Measurements from ENCODE around the gene IL17B. TPM values are rescaled to one million over a fixed set of nuclear protein-coding genes. Genes with fewer than 3 reads are reported as not detected.
A peak's percentile ranks its signal among the peaks of the same experiment; 100 is the strongest.

IL17B gene
- total and polyA plus RNA-seq, 11 donors: 0.33 to 0.42 (median 0.35) TPM; not detected in 8

DNA sequence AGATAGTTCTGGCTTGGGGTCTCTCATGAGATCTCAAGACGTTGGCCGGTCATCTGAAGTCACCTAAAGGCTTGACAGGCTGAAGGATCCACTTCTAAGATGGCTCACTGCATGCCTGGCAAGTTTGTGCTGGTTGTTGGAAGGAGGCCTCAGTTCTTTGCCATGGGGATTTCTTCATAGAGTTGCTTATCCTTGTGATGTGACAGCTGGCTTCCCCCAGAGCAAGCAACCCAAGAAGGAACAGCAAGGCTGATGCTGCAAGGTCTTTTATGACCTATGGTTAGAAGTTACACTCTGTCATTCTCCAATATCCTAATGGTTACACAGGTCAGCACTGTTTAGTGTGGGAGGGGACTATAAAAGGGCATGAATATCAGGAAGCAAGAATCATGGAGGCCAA lies 54.5 kb downstream of the IL17B start:
- WGBS, 4 donors: 73 to 92% (median 80%) methylated on average over 2 of the region's 2 CpGs
- DNase-seq: no peak
- H3K27ac ChIP-seq: peak overlapping the region in 6 of 12 donors; percentile 11 to 55 (median 24)
- no peak for TF ChIP-seq POLR2A (IDR thresholded peaks at IDR 0.05)
- TF ChIP-seq, protein P1, sequence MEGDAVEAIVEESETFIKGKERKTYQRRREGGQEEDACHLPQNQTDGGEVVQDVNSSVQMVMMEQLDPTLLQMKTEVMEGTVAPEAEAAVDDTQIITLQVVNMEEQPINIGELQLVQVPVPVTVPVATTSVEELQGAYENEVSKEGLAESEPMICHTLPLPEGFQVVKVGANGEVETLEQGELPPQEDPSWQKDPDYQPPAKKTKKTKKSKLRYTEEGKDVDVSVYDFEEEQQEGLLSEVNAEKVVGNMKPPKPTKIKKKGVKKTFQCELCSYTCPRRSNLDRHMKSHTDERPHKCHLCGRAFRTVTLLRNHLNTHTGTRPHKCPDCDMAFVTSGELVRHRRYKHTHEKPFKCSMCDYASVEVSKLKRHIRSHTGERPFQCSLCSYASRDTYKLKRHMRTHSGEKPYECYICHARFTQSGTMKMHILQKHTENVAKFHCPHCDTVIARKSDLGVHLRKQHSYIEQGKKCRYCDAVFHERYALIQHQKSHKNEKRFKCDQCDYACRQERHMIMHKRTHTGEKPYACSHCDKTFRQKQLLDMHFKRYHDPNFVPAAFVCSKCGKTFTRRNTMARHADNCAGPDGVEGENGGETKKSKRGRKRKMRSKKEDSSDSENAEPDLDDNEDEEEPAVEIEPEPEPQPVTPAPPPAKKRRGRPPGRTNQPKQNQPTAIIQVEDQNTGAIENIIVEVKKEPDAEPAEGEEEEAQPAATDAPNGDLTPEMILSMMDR (IDR thresholded peaks at IDR 0.05): no peak
- peaks cover 0 to 95% (median 40%) of the 10 kb centered on the region in 9 donors for H3K36me3 ChIP-seq
- intact Hi-C loops (cut with DNase I): loop anchor here in 3 of 10 donors (5.0 kb wide), 3 partner anchors 33 to 238 kb away; partner anchors contain the start of gene PCYOX1L (in 1 of the 3)
- no peaks in the 10 kb centered on the region for H3K27me3 ChIP-seq
- H3K4me1 ChIP-seq: peaks cover 10 to 46% (median 26%) of the 10 kb centered on the region in 12 donors
- no peak overlapping the region for H3K4me3 ChIP-seq
- no peaks in the 10 kb centered on the region for H3K9me3 ChIP-seq
- ATAC-seq: no peak

MicroRNAs within 50 kb of the gene (microRNA counts, 767-probe panel; counts per million panel counts)
- 4,541 to 5,046 counts per million in 2 donors for microRNA hsa-miR-143-3p

Other genes with a start within 250 kb of the IL17B start
- gene ABLIM3, start 237.8 kb downstream of the IL17B start, total RNA-seq: 100 to 1,000 TPM in 4 of 9 donors, 10 to 100 TPM in 5; 70.0 to 175 (median 97.8) TPM
- gene ABLIM3, start 237.8 kb downstream of the IL17B start, polyA plus RNA-seq: 100 to 1,000 TPM in 1 of 2 donors, 10 to 100 TPM in 1; 43.2 to 103 TPM
- 10 to 100 TPM; 30.4 to 57.7 (median 45.0) TPM for gene AFAP1L1, start 107.4 kb downstream of the IL17B start, total RNA-seq
- 10 to 100 TPM; 32.2 to 49.5 TPM for gene AFAP1L1, start 107.4 kb downstream of the IL17B start, polyA plus RNA-seq
- 10 to 100 TPM in 5 of 9 donors, 1 to 10 TPM in 4; 6.7 to 14.0 (median 10.2) TPM for gene GRPEL2, start 33.8 kb downstream of the IL17B start, total RNA-seq
- gene GRPEL2, start 33.8 kb downstream of the IL17B start, polyA plus RNA-seq: 1 to 10 TPM; 5.1 to 6.8 TPM
- 1 to 10 TPM; 2.3 to 6.8 (median 3.7) TPM for gene PCYOX1L, start 21.2 kb downstream of the IL17B start, total RNA-seq
- gene PCYOX1L, start 21.2 kb downstream of the IL17B start, polyA plus RNA-seq: 1 to 10 TPM; 2.3 to 6.5 TPM
- 100 to 1,000 TPM; 156 to 242 (median 210) TPM for gene CSNK1A1, start 172.1 kb upstream of the IL17B start, total RNA-seq
- 100 to 1,000 TPM in 1 of 2 donors, 10 to 100 TPM in 1; 42.5 to 172 TPM for gene CSNK1A1, start 172.1 kb upstream of the IL17B start, polyA plus RNA-seq
- 10 to 100 TPM; 16.0 to 28.5 (median 18.2) TPM for gene ARHGEF37, start 202.2 kb upstream of the IL17B start, total RNA-seq
- gene ARHGEF37, start 202.2 kb upstream of the IL17B start, polyA plus RNA-seq: 1 to 10 TPM; 8.1 to 9.3 TPM

Measured in heart left ventricle (tissue), 16 donors.